GM11168 (cell line): ENCODE data around the gene ATL1.
"Not testable (repeated sequence)": the region's sequence is repeated elsewhere in the genome, so short reads cannot be mapped to it uniquely, and the experiment has no call there.

Source experiments
- in situ Hi-C: fragments of 300-500 bp; cut with MboI; formaldehyde crosslinking; loops from one replicate; pipeline ENCODE4 v1.12.0; 2022; ENCODE audit warnings: low sequenced_read_pairs; ENCODE audit not compliant: unreplicated experiment

The ATL1 gene

GRCh38 chr14:50624447-50624846 lies 64.5 kb downstream of the ATL1 start:
- in situ Hi-C loops, result loop anchor here (10.0 kb wide), 1 partner anchor 90 kb away; no protein-coding TSS in a partner anchor

GRCh38 chr14:50624947-50625346 lies 65.0 kb downstream of the ATL1 start:
- in situ Hi-C loops, result loop anchor here (10.0 kb wide), 1 partner anchor 90 kb away; no protein-coding TSS in a partner anchor

GRCh38 chr14:50631408-50631821 lies 71.5 kb downstream of the ATL1 start:
- in situ Hi-C loops, result no loop called here

GRCh38 chr14:50633954-50634353 lies 74.0 kb downstream of the ATL1 start:
- in situ Hi-C loops, result no loop called here

GRCh38 chr14:50635141-50635540 lies 75.2 kb downstream of the ATL1 start:
- in situ Hi-C loops, result no loop called here

GRCh38 chr14:50647282-50647681 lies 87.3 kb downstream of the ATL1 start:
- in situ Hi-C loops, result no loop called here

GRCh38 chr14:50647753-50648152 lies 87.8 kb downstream of the ATL1 start:
- in situ Hi-C loops, result no loop called here

GRCh38 chr14:50649691-50650090 lies 89.7 kb downstream of the ATL1 start:
- in situ Hi-C loops, result no loop called here

GRCh38 chr14:50656776-50657175 lies 96.8 kb downstream of the ATL1 start:
- in situ Hi-C loops, result no loop called here

- in situ Hi-C loops, result no loop called here
Observed at GRCh38 chr14:50657753-50658152, 97.8 kb downstream of the ATL1 start.

GRCh38 chr14:50658203-50658602 lies 98.3 kb downstream of the ATL1 start:
- in situ Hi-C loops, result no loop called here

GRCh38 chr14:50659327-50659974 lies 99.5 kb downstream of the ATL1 start:
- in situ Hi-C loops, result no loop called here

GRCh38 chr14:50664579-50664978 lies 104.6 kb downstream of the ATL1 start:
- in situ Hi-C loops, result not testable (repeated sequence)

- in situ Hi-C loops, result not testable (repeated sequence)
Observed at GRCh38 chr14:50665300-50665699, 105.4 kb downstream of the ATL1 start.

GRCh38 chr14:50666772-50667683 lies 107.1 kb downstream of the ATL1 start:
- in situ Hi-C loops, result no loop called here

- in situ Hi-C loops, result no loop called here
Observed at GRCh38 chr14:50667684-50667995, 107.7 kb downstream of the ATL1 start.

- in situ Hi-C loops, result no loop called here
Observed at GRCh38 chr14:50667996-50668825, 108.3 kb downstream of the ATL1 start, which contains the start of gene SAV1. TSS of gene SAV1 (minus strand) at chr14:50668306. CDS start at chr14:50667967, 339 bp downstream.

- in situ Hi-C loops, result no loop called here
Observed at GRCh38 chr14:50668826-50669143, 108.8 kb downstream of the ATL1 start.

- in situ Hi-C loops, result no loop called here
Observed at GRCh38 chr14:50669441-50669986, 109.6 kb downstream of the ATL1 start.

- in situ Hi-C loops, result no loop called here
Observed at GRCh38 chr14:50670196-50670865, 110.4 kb downstream of the ATL1 start.
